ENCODE measurements around the gene ASTN2. TPM values are rescaled to one million over a fixed set of nuclear protein-coding genes. Genes with fewer than 3 reads are reported as not detected.

The ASTN2 gene
- polyA plus RNA-seq, 1 donor from 2014 or later, result 6.8 TPM

DNA sequence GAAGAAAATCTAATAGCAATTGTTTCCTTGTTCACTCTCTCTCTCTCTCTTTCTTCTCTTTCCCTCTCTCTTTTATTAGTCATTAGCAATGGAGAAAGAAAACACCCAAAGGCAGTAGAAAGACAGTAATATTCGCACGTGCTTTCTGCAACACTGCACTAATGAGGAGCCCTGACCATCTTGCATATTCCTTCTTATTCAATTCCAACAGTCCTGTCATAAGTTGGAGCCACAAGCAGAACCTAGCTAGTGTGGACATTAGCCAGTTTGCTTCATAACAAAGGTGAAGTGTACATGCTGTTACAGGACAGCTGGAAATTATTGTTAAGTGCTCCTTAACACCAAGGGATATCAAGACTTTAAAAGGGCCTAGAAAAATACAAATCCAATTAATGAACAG lies 664.3 kb downstream of the ASTN2 start:
- Histone ChIP-seq H3K79me2 (replicated peaks; ENCODE audit: insufficient read depth, low read length) (no peaks in the 10 kb centered on the region), H3K27ac (ENCODE audit: low read length) (no peak overlapping the region), H3K4me2 (ENCODE audit: low read length) (no peak overlapping the region), H3K9ac (ENCODE audit: low read length) (no peak overlapping the region), H3K9me2 (ENCODE audit: insufficient read depth, low read length) (no peaks in the 10 kb centered on the region), H3K36me3 (ENCODE audit: insufficient read depth, low read length) (no peaks in the 10 kb centered on the region), H3K4me3 (ENCODE audit: low read length) (no peak overlapping the region), H4K20me1 (ENCODE audit: insufficient read depth) (no peaks in the 10 kb centered on the region), H3K9me3 (ENCODE audit: low read length) (no peaks in the 10 kb centered on the region), H3F3A (ENCODE audit: insufficient read depth, low read length, poor library complexity, severe bottlenecking) (no peaks in the 10 kb centered on the region), H3K27me3 (ENCODE audit: insufficient read depth, low read depth, low read length) (no peaks in the 10 kb centered on the region), H2AFZ (ENCODE audit: low read depth, low read length) (no peak overlapping the region)
- no peak for TF ChIP-seq SMC3 (conservative IDR thresholded peaks at IDR 0.05; ENCODE audit: poor library complexity)
- TF ChIP-seq, protein P1, sequence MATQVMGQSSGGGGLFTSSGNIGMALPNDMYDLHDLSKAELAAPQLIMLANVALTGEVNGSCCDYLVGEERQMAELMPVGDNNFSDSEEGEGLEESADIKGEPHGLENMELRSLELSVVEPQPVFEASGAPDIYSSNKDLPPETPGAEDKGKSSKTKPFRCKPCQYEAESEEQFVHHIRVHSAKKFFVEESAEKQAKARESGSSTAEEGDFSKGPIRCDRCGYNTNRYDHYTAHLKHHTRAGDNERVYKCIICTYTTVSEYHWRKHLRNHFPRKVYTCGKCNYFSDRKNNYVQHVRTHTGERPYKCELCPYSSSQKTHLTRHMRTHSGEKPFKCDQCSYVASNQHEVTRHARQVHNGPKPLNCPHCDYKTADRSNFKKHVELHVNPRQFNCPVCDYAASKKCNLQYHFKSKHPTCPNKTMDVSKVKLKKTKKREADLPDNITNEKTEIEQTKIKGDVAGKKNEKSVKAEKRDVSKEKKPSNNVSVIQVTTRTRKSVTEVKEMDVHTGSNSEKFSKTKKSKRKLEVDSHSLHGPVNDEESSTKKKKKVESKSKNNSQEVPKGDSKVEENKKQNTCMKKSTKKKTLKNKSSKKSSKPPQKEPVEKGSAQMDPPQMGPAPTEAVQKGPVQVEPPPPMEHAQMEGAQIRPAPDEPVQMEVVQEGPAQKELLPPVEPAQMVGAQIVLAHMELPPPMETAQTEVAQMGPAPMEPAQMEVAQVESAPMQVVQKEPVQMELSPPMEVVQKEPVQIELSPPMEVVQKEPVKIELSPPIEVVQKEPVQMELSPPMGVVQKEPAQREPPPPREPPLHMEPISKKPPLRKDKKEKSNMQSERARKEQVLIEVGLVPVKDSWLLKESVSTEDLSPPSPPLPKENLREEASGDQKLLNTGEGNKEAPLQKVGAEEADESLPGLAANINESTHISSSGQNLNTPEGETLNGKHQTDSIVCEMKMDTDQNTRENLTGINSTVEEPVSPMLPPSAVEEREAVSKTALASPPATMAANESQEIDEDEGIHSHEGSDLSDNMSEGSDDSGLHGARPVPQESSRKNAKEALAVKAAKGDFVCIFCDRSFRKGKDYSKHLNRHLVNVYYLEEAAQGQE (IDR thresholded peaks at IDR 0.05; ENCODE audit: borderline replicate concordance), result no peak
- TF ChIP-seq, protein P2, sequence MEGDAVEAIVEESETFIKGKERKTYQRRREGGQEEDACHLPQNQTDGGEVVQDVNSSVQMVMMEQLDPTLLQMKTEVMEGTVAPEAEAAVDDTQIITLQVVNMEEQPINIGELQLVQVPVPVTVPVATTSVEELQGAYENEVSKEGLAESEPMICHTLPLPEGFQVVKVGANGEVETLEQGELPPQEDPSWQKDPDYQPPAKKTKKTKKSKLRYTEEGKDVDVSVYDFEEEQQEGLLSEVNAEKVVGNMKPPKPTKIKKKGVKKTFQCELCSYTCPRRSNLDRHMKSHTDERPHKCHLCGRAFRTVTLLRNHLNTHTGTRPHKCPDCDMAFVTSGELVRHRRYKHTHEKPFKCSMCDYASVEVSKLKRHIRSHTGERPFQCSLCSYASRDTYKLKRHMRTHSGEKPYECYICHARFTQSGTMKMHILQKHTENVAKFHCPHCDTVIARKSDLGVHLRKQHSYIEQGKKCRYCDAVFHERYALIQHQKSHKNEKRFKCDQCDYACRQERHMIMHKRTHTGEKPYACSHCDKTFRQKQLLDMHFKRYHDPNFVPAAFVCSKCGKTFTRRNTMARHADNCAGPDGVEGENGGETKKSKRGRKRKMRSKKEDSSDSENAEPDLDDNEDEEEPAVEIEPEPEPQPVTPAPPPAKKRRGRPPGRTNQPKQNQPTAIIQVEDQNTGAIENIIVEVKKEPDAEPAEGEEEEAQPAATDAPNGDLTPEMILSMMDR (IDR thresholded peaks at IDR 0.05; ENCODE audit: poor library complexity, severe bottlenecking), result no peak
- TF ChIP-seq EZH2 (IDR thresholded peaks at IDR 0.05; ENCODE audit: borderline replicate concordance, insufficient read depth, low read length, poor library complexity, severe bottlenecking), result no peak
- TF ChIP-seq RAD21 (conservative IDR thresholded peaks at IDR 0.05), result no peak
- TF ChIP-seq MXI1 (conservative IDR thresholded peaks at IDR 0.05; ENCODE audit: poor library complexity, severe bottlenecking), result no peak
- no peak for TF ChIP-seq POLR2AphosphoS5 (IDR thresholded peaks at IDR 0.05)
- no peak for TF ChIP-seq EP300 (conservative IDR thresholded peaks at IDR 0.05; ENCODE audit: poor library complexity, severe bottlenecking)
- TF ChIP-seq TAF1 (IDR thresholded peaks at IDR 0.05; ENCODE audit: low read depth), result no peak

DNA sequence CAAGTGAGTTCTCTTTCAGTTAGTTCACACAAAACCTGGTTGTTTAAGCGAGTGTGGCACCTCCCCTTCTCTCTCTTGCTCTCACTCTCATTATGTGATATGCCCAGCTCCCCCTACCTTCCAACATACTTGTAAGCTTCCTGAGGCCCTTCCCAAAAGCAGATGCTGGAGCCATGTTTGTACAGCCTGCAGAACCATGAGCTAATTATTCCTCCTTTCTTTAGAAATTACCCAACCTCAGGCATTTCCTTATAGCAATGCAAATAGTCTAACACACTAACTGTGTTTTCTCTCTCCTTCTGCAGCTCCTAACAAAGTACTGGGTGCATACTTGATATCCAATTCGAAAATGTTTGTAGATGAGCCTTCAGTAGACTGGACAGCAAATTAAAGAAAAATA lies 665.1 kb downstream of the ASTN2 start:
- H3K9ac ChIP-seq (ENCODE audit: low read length), result no peak overlapping the region
- no peaks in the 10 kb centered on the region for H3K36me3 ChIP-seq (ENCODE audit: insufficient read depth, low read length)
- no peak overlapping the region for H3K4me2 ChIP-seq (ENCODE audit: low read length)
- no peaks in the 10 kb centered on the region for H3K9me3 ChIP-seq (ENCODE audit: low read length)
- H3K27ac ChIP-seq (ENCODE audit: low read length), result no peak overlapping the region
- no peak for TF ChIP-seq EP300 (conservative IDR thresholded peaks at IDR 0.05; ENCODE audit: poor library complexity, severe bottlenecking)
- no peak for TF ChIP-seq SMC3 (conservative IDR thresholded peaks at IDR 0.05; ENCODE audit: poor library complexity)
- H3F3A ChIP-seq (ENCODE audit: insufficient read depth, low read length, poor library complexity, severe bottlenecking), result no peaks in the 10 kb centered on the region
- no peak overlapping the region for H3K4me3 ChIP-seq (ENCODE audit: low read length)
- H3K9me2 ChIP-seq (ENCODE audit: insufficient read depth, low read length), result no peaks in the 10 kb centered on the region
- no peaks in the 10 kb centered on the region for H3K27me3 ChIP-seq (ENCODE audit: insufficient read depth, low read depth, low read length)
- no peaks in the 10 kb centered on the region for H4K20me1 ChIP-seq (ENCODE audit: insufficient read depth)
- no peak overlapping the region for H2AFZ ChIP-seq (ENCODE audit: low read depth, low read length)
- no peaks in the 10 kb centered on the region for H3K79me2 ChIP-seq (replicated peaks; ENCODE audit: insufficient read depth, low read length)

DNA sequence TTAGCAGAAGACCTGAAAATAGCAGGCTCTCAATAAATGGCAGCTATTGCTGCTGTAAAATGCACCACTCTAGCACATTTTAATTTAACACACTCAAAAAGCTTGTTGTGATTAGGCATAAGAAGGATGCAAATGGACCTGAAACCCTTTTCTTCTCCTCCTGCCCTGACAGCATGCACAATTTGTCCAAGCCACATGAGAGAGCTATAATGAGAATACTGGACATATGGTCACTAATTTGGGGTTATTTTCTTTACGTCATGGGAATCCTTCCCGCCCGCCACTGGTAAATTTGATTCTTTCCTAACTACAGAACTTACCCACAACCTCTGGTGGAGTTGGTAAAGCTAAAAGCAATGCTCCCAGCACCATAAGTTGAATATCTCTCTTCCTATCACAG lies 665.7 kb downstream of the ASTN2 start:
- Histone ChIP-seq H3F3A (ENCODE audit: insufficient read depth, low read length, poor library complexity, severe bottlenecking) (no peaks in the 10 kb centered on the region), H3K27me3 (ENCODE audit: insufficient read depth, low read depth, low read length) (no peaks in the 10 kb centered on the region), H3K9me2 (ENCODE audit: insufficient read depth, low read length) (no peaks in the 10 kb centered on the region), H3K4me3 (ENCODE audit: low read length) (no peak overlapping the region), H3K27ac (ENCODE audit: low read length) (no peak overlapping the region), H2AFZ (ENCODE audit: low read depth, low read length) (no peak overlapping the region), H3K4me2 (ENCODE audit: low read length) (no peak overlapping the region), H4K20me1 (ENCODE audit: insufficient read depth) (no peaks in the 10 kb centered on the region), H3K9me3 (ENCODE audit: low read length) (no peaks in the 10 kb centered on the region), H3K9ac (ENCODE audit: low read length) (no peak overlapping the region), H3K79me2 (replicated peaks; ENCODE audit: insufficient read depth, low read length) (no peaks in the 10 kb centered on the region), H3K36me3 (ENCODE audit: insufficient read depth, low read length) (no peaks in the 10 kb centered on the region)
- TF ChIP-seq POLR2AphosphoS5 (IDR thresholded peaks at IDR 0.05) (no peak), RAD21 (conservative IDR thresholded peaks at IDR 0.05) (no peak), TAF1 (IDR thresholded peaks at IDR 0.05; ENCODE audit: low read depth) (no peak), EZH2 (IDR thresholded peaks at IDR 0.05; ENCODE audit: borderline replicate concordance, insufficient read depth, low read length, poor library complexity, severe bottlenecking) (no peak), SMC3 (conservative IDR thresholded peaks at IDR 0.05; ENCODE audit: poor library complexity) (no peak), EP300 (conservative IDR thresholded peaks at IDR 0.05; ENCODE audit: poor library complexity, severe bottlenecking) (no peak), MXI1 (conservative IDR thresholded peaks at IDR 0.05; ENCODE audit: poor library complexity, severe bottlenecking) (no peak)
- TF ChIP-seq, protein P1 (IDR thresholded peaks at IDR 0.05; ENCODE audit: borderline replicate concordance), result no peak
- TF ChIP-seq, protein P2 (IDR thresholded peaks at IDR 0.05; ENCODE audit: poor library complexity, severe bottlenecking), result no peak
